Brain pericyte (primary cell): ENCODE results near the gene PATJ.
A peak's percentile ranks its signal among the peaks of the same experiment; 100 is the strongest.
"Not testable (repeated sequence)": the region's sequence is repeated elsewhere in the genome, so short reads cannot be mapped to it uniquely, and the experiment has no call there.

Experiments used
- DNase-seq: peaks from one replicate; pipeline ENCODE4 v3.0.0-alpha.2; 2012; ENCODE audit warnings: low read depth, low spot score

PATJ gene

DNA sequence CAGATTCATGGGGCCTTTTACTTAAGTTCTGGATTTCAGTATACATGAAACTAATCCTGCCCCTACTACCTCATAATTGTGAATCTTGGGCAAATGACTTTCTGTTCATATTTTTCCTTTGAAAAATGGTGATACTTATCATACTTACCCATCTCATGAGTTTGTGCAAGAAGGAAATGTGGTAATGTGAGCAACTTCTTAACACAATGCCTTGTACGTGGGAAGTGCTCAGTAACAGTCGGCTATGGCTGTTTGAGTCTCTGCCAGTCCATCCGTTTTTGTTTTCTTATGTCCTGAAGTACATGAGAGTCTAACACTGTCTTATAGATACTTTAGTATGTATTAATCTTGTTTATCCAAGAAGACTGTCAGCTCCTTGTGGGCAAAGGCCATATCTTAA is 86.5 kb downstream of the PATJ start:
- DNase-seq: no peak

DNA sequence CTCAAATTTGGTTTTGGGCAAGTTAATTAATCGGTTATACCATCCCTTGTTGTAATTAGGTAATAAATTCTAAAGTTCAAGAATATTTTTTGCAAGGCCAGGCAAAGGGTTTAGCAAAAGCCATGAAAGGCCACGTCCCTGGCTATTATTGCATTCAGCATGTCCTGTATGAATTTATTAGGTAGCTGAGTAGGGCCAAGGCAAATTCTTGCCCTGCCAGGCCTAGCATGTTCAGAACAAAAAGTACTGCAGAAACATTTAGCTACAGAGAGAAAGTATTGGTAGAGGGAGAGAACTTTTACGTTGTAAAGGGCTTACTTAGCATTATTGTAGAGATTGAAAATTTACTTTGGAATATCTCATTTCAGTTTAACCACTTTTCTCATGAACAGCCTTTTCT is 94.4 kb downstream of the PATJ start:
- no peak for DNase-seq

DNA sequence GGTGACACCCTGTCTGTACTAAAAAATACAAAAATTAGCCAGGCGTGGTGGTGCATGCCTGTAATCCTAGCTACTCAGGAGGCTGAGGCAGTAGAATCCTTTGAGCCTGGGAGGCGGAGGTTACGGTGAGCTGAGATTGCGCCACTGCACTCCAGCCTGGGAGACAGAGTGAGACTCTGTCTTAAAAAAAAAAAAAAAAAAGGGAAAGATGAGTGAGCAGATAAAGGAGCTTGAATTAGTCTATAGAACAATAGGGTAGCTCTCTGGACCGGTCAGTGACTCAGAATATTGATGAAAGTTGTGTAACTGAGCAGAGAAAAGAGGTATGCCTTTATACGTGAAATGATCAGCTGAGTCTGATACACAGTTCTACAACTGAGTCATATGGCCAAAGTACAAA is 95.3 kb downstream of the PATJ start:
- not testable (repeated sequence) for DNase-seq

DNA sequence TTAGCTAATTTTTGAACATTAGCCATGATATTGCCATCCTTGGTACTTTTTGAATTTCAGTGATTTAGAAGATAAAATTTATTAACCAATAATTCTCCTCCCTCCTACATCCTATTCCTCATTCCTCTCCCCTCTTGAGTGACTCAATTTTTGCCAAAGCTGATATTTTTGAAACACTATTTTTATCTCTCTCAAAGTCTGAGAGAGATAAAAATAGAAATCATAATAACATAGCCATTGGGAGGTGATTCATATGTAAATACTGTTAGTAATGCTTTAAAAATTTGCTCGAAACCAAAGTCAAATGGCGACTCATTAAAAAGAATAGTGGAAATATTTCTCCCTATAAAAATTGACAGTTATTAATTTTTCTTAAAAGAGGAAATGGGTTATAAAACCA is 97.4 kb downstream of the PATJ start:
- DNase-seq: no peak

DNA sequence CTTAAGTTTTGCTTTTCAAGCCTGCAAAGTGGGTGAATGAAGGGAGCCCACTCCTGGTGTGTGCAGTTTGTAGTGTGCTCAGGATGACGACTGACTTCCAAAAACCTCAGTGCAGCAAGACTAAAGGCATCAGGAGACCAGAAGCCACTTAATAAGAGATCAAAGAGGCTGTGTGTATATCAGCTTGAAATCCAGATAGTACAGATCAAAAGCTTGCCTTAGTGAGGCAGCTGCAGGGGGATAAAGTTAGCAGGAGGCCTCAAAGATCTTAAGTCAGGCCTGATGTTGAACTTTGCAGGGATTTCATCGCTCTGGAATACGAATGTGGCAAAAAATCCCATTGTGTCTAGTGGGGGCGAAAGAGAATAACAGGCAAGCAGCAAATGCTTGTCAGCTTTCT is 99.8 kb downstream of the PATJ start:
- no peak for DNase-seq

DNA sequence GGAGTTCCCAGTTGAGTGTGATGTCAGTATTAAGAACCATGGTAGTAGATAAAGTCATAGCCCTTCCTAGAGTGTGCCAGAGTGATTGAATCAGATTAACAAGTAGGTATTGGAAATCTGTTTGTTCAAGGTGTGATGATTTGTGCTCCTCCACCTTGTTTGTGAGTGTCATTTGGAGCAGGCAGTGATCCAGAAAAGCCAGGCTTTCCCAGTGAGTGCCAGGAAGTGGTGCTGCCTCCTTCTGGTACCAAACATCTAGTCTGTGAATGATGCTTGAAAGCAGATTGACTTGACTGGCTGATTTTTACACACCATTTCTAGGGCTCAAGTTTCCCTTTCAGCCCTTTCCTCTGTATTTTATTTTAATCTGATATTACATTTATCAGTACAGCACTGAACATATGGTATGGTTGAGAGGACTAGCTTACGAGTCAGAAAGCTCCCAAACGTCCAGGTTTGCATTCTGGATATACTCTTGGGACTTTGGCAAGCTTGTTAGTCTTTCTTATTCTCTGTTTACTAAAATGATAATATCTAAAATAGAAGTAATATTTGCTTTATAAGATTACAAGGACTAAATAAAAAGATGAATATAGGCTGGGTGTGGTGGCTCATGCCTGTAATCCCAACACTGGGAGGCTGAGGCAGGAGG is 100.7 kb downstream of the PATJ start:
- DNase-seq: no peak

DNA sequence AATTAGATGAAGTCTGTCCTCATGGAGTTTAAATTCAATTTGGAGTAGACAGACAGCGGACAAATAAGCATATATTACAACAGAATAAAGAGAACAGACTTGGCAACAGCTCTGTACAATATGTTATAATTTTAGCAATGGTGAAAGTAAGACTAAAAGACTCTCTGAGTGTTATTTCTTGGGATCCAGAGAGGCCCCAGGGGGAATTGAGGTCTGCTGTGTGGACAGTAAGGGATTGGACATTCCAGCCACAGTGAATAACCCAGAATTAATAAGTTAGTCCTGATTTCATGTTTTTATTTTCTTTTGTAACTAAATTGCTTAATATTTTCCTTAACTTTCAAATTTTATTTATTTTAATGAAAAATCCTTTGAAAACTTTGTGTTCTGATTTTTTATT is 101.7 kb downstream of the PATJ start:
- DNase-seq: no peak

DNA sequence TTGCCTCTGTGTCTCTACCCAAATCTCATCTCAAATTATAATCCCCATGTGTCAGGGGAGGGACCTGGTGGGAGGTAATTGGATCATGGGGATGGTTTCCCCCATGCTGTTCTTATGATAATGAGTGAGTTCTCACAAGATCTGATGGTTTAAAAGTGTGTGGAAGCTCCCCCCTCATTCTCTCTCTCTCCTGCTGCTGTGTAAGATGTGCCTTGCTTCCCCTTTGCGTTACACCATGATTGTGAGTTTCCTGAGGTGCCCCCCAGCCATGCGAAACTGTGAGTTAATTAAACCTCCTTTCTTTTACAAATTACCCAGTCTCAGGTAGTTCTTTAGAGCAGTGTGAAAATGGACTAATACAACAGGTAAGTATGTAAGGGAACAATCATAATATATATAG is 102.4 kb downstream of the PATJ start:
- not testable (repeated sequence) for DNase-seq

DNA sequence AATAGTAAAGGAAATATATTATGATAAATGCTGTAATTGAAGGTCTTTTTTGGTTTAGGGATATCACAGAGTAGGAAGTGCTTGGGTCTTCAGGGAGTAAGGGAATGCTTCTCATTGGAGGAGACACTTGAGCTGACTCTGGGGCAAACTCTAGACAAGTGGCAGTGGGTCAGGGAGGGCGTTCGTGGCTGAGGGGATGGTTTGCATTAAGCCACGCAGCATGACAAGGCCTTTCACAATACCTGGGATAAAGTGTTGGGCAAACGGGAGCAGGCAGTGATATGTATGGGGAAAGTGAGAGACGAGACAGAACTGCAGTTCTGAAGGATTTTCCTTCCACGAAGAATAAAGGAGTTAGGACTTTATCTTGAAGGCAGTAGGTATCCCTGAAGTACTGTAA is 109.0 kb downstream of the PATJ start:
- DNase-seq: no peak

DNA sequence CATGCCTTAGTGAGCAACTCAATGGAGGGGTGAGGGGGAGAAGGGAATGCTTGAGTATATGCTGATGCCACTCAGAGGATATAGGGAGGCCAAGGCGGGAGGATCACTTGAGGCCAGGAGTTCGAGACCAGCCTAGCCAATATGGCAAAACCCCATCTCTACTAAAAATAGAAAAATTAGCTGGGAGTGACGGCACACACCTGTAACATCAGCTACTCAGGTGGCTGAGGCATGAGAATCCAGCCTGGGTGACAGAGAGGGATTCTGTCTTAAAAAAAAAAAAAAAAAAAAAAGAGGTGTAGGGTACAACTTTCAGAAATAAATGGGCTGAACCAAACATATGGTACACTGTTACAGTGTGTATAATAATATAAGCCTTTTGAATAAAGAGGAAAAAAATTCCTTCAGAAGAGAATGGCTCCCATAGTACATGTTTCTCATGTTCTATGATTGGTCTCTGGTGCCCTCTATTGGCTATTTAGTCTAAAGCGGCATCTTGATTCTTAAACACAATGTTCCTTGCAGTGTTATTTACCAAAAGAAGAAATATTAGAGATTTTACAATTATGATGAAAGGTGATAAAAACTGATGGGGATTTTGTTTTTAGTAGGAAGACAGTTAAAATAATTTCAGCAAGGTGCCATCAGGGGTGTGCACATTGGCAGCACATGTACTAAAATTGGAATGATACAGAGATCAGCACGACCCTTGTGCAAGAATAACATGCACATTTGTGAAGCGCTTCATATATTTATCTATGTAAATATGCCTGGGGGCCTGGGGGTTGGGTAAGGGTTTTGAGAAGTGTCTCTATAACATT is 109.8 kb downstream of the PATJ start:
- no peak for DNase-seq

DNA sequence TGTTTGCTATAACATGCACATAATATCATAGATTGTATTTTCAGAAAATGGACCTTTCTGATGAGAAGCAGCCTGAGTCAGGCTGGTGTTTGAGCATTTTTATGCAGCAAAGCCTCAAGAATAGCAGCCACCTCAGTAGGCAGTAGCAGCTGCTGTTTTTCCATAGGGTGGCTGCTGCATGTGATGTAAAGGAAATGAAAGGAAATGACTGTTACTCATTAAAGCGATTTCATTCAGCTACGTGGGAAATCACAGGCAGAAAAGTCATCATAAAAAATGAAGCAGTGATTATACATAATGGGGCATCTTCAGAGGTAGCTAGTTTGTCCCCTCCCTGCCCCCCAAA is 110.4 kb downstream of the PATJ start:
- DNase-seq: no peak

DNA sequence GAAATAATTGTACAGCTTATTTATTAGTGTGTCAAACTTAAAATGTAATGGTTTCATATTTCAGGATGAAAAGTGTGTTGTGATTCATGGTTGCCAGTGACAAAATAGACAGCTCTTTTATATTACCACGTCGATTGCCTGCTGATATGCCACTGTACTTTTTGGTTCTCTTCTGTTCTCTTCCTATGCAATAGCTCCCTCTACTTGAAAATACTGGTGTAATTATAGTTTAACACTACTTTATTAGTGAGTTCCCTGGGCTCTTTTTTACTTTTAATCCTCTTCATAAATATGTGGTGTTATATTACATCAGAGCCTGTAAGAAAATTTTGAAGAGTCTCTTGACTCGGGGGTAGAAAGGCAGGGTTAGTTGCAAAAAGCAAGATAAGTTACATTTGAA is 111.3 kb downstream of the PATJ start:
- no peak for DNase-seq

DNA sequence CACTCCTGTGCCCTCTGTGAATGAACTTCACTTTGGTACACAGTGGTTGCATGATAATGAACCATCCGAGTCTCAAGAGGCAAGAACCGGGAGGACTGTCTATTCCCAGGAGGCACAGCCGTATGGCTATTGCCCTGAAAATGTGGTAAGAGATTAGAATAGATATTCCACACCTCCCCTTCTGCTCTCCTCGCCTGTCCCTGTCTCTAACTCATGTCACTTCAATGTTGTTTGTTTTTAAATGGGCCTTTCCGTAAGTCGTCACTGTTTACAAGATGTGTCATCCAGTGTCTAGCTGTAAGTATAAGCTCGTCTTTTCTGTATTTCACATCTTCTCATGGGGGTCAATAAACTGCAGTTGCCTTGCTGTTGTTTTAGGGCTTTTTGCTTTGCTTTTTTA is 122.2 kb downstream of the PATJ start:
- no peak for DNase-seq

DNA sequence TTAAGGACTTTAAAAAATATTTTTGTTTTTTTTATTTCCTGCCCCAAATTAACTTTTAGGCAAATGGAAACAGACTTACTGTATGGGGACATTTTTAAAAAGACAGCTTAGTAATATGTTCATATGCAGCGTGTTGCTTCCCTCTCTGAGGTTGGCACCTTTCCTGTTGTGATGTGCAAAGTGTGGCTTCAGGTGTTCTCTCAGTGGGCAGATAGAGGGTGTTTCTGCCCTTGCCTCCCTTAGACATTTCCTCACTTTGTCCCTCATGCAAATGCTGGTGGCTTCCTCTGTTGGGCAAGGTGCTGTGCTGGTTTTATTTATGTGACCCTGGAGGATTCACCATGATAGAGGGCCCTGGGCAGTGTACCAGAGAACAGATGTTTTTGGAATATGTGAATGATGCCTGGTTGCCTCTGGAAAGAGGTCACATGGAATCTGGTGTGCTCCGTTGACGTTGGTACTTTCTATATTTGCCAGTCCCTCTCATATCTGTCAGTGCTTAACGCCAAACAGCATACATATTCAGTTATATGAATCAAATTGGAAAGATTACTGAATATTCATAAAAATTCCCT is 123.5 kb downstream of the PATJ start:
- DNase-seq: no peak

DNA sequence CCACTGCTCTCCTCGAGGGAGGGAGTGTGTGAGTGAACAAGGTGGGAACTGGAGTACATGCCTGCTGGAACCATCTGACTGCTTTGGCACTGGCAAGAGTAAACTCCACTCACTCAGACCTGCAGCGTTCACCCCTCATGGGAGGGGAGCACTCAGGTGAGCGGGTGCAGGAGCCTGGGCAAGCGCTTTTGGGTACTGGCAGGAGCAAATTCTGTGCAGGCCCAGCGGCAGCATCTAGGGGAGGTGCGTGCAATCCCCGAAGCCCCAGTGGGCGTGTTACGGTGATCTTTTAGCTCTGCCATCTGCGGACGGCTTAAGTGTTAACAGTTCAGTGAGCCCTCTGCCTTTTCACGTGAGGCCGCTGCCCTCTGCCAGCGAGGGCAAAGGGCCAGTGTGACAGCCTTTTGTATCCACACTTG is 127.4 kb downstream of the PATJ start:
- DNase-seq: no peak

DNA sequence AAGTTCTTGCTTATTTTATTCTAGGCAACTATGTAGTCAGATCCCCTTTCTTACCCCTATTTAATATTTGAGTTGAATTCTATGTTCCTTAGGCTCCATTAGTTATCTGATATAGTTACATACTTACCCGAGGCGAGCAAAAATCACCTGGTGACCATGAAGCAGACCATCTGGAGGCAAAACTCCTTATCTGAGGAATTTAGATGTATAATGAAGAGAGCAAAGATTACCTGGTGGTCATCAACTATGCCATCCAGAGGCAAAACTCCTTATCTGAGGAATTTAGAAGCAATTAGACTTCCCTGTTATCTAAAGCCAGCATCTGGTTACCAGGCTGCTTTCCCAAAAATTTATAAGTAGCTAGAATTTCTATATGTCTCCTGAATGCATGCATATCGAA is 129.9 kb downstream of the PATJ start:
- DNase-seq: no peak

DNA sequence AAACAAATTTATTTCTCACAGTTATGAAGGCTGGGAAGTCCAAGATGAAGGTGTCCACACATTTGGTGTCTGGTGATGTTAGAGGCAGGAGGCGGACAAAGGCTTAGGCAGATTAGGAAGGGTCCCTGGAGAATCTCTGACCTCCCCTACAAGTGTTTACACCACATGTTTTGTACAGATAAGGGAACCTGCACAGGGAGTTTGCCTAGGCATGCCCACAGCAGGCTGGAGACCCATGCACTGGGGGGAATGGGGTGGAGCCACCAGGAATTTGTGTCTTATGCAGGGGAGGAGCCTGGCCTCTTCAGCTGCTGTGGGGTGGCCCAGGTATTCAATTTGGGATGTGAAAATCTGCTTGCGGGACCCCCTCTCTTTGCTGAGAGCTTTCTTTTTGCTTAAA is 131.3 kb downstream of the PATJ start:
- DNase-seq: no peak

DNA sequence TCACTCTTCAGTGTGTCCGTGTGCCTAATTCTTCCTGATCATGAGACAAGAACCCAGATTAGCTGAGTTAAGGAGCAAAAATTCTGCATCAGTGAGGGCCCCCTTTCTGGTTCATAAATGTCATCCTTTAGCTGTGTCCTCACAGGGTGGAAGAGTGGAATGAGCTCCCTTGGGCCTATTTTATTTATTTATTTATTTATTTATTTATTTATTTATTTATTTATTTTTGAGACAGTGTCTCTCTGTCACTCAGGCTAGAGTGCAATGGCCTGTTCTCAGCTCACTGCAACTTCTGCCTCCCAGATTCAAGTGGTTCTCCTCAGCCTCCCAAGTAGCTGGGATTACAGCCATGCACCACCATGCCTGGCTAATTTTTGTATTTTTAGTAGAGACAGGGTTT is 131.7 kb downstream of the PATJ start:
- DNase-seq: no peak

DNA sequence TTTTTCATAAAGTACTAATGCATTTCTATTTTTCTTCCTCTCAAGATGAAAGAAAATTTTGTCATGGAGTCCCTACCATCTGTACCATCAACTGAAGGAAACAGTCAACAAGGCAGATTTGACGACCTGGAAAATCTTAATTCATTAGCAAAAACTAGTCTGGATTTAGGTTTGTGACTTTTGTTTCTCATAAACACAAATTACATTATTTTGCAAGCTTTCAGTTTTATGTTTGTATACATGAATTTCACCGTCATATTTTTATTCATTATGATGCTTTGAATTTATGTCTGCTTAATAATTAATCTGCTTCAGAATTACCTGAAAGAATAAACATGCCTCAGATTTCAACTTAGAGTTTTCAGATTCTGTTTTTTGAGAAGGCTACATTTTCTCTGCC is 132.9 kb downstream of the PATJ start:
- DNase-seq: no peak

DNA sequence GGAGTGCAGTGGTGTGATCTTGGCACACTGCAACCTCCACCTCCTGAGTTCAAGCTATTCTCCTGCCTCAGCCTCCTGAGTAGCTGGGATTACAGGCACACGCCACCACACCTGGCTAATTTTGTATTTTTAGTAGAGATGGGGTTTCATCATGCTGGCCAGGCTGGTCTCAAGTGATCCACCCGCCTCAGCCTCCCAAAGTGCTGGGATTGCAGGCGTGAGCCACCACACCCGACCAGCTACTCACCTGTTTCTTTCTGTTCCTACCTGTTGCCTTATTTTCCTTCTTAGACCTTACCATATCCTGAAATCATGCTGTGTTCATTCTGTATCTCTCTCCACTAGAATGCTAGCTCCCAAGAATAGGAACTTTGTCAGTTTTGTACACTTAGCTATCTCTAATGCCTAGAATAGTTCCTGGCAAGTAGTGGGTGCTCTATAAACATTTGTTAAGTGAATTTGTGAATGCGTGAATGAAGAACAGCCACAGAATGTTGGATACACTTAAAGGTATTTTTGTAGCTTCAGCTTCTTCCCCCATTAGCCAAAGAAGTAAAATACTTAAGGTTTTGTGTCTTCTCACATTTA is 137.7 kb downstream of the PATJ start:
- not testable (repeated sequence) for DNase-seq

DNA sequence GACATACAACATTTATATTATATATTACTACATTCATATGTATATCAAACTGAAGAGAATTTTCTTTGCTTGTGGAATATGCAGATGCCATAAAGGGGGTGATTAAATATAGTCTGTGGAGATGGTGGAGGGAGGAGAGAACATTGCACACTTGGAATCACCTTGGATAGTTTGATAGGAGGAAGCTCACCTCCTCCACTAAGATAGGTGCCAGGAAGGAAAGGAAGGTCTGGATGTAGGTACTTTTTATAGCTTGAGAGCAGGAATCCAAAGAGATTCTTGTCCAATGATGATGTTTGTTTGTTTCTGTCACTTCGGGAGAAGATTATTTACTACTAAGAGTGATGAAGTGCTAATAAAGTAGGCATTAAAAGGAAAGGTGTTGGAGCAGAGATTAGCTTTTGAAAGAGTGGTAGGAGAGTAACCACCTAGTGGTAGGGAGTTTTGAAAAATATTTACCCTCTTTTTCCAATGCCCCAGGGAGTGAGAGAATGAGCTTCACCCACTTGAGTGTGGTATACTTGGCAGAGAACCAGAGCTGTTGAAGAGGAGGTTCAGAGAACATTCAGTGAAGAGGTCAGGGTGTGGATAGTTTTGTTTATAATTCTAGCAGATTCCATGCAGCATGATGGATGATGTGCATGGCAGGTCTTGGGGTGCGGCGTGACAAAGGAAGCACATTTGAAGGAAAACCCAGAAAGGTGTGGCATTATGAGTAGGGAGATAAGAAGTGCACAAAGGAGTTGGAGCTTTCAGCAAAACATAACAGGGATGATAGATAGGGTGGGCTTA is 145.0 kb downstream of the PATJ start:
- DNase-seq: peak; percentile 26
